ENCODE data around the gene IL15. TPM values are rescaled to one million over a fixed set of nuclear protein-coding genes. Genes with fewer than 3 reads are reported as not detected.
"Not testable (repeated sequence)": the region's sequence is repeated elsewhere in the genome, so short reads cannot be mapped to it uniquely, and the experiment has no call there.

IL15 gene
- total RNA-seq, 1 experiment from 2014 or later: 7.1 TPM

DNA sequence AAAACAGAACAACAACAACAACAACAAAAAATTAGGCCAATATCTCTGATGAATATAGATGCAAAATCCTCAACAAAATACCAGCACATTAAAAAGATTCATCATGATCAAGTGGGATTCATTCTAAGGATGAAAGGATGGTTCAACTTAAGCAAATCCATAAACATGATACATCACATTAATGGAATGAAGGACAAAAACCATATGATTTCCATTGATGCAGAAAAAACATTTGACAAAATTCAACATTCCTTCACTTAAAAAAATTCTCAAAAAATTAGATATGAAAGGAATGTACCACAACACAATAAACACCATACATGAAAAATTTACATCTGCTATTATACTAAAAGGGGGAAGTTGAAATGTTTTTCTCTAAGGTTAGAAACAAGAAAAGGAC lies 103.3 kb downstream of the IL15 start:
- TF ChIP-seq, protein P1, sequence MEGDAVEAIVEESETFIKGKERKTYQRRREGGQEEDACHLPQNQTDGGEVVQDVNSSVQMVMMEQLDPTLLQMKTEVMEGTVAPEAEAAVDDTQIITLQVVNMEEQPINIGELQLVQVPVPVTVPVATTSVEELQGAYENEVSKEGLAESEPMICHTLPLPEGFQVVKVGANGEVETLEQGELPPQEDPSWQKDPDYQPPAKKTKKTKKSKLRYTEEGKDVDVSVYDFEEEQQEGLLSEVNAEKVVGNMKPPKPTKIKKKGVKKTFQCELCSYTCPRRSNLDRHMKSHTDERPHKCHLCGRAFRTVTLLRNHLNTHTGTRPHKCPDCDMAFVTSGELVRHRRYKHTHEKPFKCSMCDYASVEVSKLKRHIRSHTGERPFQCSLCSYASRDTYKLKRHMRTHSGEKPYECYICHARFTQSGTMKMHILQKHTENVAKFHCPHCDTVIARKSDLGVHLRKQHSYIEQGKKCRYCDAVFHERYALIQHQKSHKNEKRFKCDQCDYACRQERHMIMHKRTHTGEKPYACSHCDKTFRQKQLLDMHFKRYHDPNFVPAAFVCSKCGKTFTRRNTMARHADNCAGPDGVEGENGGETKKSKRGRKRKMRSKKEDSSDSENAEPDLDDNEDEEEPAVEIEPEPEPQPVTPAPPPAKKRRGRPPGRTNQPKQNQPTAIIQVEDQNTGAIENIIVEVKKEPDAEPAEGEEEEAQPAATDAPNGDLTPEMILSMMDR (conservative IDR thresholded peaks at IDR 0.05; ENCODE audit: low read depth, low read length): no peak
- TF ChIP-seq EZH2phosphoT487 (IDR thresholded peaks at IDR 0.05; ENCODE audit: borderline replicate concordance, low read length): no peak
- no peak for TF ChIP-seq EZH2 (IDR thresholded peaks at IDR 0.05; ENCODE audit: low read length, unreplicated experiment)
- Histone ChIP-seq H3K4me3 (ENCODE audit: low read length) (no peak overlapping the region), H3F3A (ENCODE audit: low read length, unreplicated experiment) (no peaks in the 10 kb centered on the region), H3K4me1 (ENCODE audit: insufficient read depth, low read length) (no peaks in the 10 kb centered on the region), H4K20me1 (ENCODE audit: low read length) (no peaks in the 10 kb centered on the region), H3K9me3 (ENCODE audit: low read length) (no peaks in the 10 kb centered on the region), H3K9ac (ENCODE audit: low read length) (no peak overlapping the region), H2AFZ (ENCODE audit: low read length) (no peak overlapping the region), H3K79me2 (ENCODE audit: low read length) (no peaks in the 10 kb centered on the region), H3K27ac (ENCODE audit: low read length) (no peak overlapping the region), H3K27me3 (ENCODE audit: low read length) (no peaks in the 10 kb centered on the region), H3K4me2 (ENCODE audit: low read length) (no peak overlapping the region), H3K9me2 (replicated peaks; ENCODE audit: low read length) (no peaks in the 10 kb centered on the region), H3K36me3 (ENCODE audit: low read depth, low read length) (no peaks in the 10 kb centered on the region)
- intact Hi-C loops (cut with micrococcal nuclease): no loop called here
- ATAC-seq (no peak), DNase-seq (no peak)
- no TSS peak for BruUV-seq (replicated peaks)
- POLR2A ChIA-PET (ENCODE audit: unreplicated experiment): no interaction called here
- CTCF ChIA-PET: no interaction called here

DNA sequence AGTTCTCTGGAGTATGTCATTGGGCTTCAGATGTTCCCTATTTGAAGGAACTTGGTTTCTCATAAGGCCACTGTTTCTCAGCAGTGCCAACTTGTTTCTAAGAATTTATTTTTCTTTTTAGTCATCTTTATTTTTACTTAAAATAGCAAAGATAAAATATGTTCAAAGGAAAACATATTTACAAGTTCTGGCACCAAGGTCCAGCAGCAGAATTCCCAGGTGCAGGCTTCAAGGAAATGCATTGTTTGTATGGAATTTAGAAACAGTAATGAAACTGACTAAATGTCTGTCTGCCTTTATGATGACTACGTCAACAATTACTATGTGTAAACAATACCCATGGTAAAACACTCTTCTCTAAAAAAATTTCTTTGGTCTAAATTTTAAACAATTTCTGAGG lies 109.6 kb downstream of the IL15 start:
- Histone ChIP-seq H3F3A (ENCODE audit: low read length, unreplicated experiment) (no peaks in the 10 kb centered on the region), H3K9ac (ENCODE audit: low read length) (no peak overlapping the region), H3K4me2 (ENCODE audit: low read length) (no peak overlapping the region), H3K79me2 (ENCODE audit: low read length) (no peaks in the 10 kb centered on the region), H3K4me3 (ENCODE audit: low read length) (no peak overlapping the region), H2AFZ (ENCODE audit: low read length) (no peak overlapping the region), H3K9me3 (ENCODE audit: low read length) (no peaks in the 10 kb centered on the region), H3K27ac (ENCODE audit: low read length) (no peak overlapping the region), H3K36me3 (ENCODE audit: low read depth, low read length) (no peaks in the 10 kb centered on the region), H3K9me2 (replicated peaks; ENCODE audit: low read length) (no peaks in the 10 kb centered on the region), H4K20me1 (ENCODE audit: low read length) (no peaks in the 10 kb centered on the region), H3K4me1 (ENCODE audit: insufficient read depth, low read length) (no peaks in the 10 kb centered on the region), H3K27me3 (ENCODE audit: low read length) (no peaks in the 10 kb centered on the region)
- ATAC-seq: 0 out of 2 replicates have a peak, but pooled peaks have one; percentile 13
- DNase-seq: peak; percentile 22
- POLR2A ChIA-PET (ENCODE audit: unreplicated experiment): no interaction called here
- intact Hi-C loops (cut with micrococcal nuclease): no loop called here
- TF ChIP-seq, protein P1 (conservative IDR thresholded peaks at IDR 0.05; ENCODE audit: low read depth, low read length): no peak
- no peak for TF ChIP-seq EZH2phosphoT487 (IDR thresholded peaks at IDR 0.05; ENCODE audit: borderline replicate concordance, low read length)
- TF ChIP-seq EZH2 (IDR thresholded peaks at IDR 0.05; ENCODE audit: low read length, unreplicated experiment): no peak
- no TSS peak for BruUV-seq (replicated peaks)
- CTCF ChIA-PET: no interaction called here

DNA sequence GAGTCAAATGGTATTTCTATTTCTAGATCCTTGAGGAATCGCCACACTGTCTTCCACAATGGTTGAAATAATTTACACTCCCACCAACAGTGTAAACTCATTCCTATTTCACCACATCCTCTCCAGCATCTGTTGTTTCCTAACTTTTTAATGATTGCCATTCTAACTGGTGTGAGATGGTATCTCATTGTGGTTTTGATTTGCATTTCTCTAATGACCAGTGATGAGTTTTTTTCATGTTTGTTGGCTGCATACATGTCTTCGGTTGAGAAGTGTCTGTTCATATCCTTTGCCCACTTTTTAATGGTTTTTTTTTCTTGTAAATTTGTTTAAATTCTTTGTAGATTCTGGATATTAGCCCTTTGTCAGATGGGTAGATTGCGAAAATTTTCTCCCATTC lies 115.4 kb downstream of the IL15 start:
- H3K4me1 ChIP-seq (ENCODE audit: insufficient read depth, low read length); H3K27me3 ChIP-seq (ENCODE audit: low read length); H3K27ac ChIP-seq (ENCODE audit: low read length); H3K9me3 ChIP-seq (ENCODE audit: low read length); CTCF ChIA-PET; DNase-seq; H3K4me3 ChIP-seq (ENCODE audit: low read length); H4K20me1 ChIP-seq (ENCODE audit: low read length); H3K79me2 ChIP-seq (ENCODE audit: low read length); H3K4me2 ChIP-seq (ENCODE audit: low read length); POLR2A ChIA-PET (ENCODE audit: unreplicated experiment); ATAC-seq; H3K9me2 ChIP-seq (replicated peaks; ENCODE audit: low read length); H3K36me3 ChIP-seq (ENCODE audit: low read depth, low read length); H3K9ac ChIP-seq (ENCODE audit: low read length); H2AFZ ChIP-seq (ENCODE audit: low read length); BruUV-seq (replicated peaks); intact Hi-C loops (cut with micrococcal nuclease); H3F3A ChIP-seq (ENCODE audit: low read length, unreplicated experiment): not testable (repeated sequence)
